ENCODE data around the gene MDM4. TPM values are rescaled to one million over a fixed set of nuclear protein-coding genes. Genes with fewer than 3 reads are reported as not detected.

The MDM4 gene
- total RNA-seq, 4 donors from 2014 or later, result 13.2 to 62.8 (median 23.8) TPM

DNA sequence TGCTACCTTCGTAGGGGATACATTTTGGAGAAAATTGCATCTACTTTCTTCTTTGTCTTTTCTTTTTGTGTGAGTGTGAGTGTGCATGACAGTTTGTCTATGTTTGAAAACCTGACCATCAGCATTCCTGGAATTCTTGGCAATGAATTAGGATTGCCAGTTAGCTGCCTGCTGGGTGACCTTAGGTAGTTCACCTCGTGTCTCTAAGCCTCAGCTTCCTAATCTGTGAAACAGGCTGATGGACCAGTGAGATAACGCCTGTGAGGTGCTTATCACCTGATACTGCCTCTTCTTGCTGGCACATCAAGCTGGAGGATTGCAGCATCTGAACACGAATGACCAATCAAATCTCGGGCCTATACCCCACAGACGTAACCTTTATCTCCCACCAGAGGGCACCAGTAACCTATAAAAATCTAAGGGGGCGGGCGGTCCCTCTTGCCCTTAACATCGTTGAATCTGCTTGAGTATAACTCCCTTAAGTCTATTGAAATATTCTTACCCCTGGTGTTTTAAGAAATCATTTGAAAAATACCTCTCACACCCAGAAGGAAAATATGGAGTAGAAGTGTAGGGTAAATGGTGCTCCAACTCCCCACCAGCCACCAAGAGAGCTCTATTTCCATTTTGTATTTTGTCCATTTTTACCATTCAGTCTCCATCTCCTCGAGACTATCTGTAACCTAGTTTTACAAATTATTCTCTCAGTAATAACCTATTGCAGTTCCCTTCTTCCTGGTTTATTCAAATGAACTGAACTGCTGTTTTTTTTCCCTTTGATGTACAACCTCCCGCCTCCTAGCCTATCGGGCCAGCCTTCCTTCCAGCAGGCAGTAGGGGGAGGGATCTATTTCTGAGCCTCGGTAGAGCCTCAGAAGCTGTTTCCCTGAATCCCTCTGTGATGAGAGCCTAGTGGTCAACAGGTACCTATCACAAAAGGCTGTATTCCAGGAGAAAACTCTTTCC, 49.7 kb downstream of the MDM4 start:
- TF ChIP-seq, protein P1, sequence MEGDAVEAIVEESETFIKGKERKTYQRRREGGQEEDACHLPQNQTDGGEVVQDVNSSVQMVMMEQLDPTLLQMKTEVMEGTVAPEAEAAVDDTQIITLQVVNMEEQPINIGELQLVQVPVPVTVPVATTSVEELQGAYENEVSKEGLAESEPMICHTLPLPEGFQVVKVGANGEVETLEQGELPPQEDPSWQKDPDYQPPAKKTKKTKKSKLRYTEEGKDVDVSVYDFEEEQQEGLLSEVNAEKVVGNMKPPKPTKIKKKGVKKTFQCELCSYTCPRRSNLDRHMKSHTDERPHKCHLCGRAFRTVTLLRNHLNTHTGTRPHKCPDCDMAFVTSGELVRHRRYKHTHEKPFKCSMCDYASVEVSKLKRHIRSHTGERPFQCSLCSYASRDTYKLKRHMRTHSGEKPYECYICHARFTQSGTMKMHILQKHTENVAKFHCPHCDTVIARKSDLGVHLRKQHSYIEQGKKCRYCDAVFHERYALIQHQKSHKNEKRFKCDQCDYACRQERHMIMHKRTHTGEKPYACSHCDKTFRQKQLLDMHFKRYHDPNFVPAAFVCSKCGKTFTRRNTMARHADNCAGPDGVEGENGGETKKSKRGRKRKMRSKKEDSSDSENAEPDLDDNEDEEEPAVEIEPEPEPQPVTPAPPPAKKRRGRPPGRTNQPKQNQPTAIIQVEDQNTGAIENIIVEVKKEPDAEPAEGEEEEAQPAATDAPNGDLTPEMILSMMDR (IDR thresholded peaks at IDR 0.05), result peak; percentile 45 to 78 (median 70)
- no peak for TF ChIP-seq POLR2A (IDR thresholded peaks at IDR 0.05)
- H3K27me3 ChIP-seq, result no peaks in the 10 kb centered on the region
- peaks cover 0 to 27% (median 0%) of the 10 kb centered on the region in 3 donors for H3K36me3 ChIP-seq
- no peak for DNase-seq
- intact Hi-C loops (cut with DNase I), result loop anchor here (5.0 kb wide), 1 partner anchor 236 kb away; no protein-coding TSS in a partner anchor
- H3K4me3 ChIP-seq, result no peak overlapping the region
- WGBS, 2 donors, result 21 to 25% methylated on average over 11 of the region's 13 CpGs
- H3K9me3 ChIP-seq, result no peaks in the 10 kb centered on the region
- no peak overlapping the region for H3K27ac ChIP-seq
- peaks cover 0 to 25% (median 4%) of the 10 kb centered on the region in 3 donors for H3K4me1 ChIP-seq

DNA sequence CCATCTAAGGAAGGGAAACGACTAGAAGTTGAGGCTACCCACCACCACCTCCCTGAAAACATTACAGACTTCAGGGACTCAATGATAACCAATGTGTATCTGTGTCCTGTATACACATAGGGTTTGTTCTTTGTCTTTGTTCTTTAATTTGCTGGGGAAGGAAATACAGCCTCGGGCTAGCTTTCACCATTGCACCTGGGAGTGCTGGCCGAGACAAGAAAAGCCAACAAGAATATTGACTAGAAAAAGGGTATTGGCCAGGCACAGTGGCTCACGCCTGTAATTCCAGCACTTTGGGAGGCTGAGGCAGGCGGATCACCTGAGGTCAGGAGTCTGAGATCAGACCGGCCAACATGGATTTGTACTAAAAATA, 50.4 kb downstream of the MDM4 start:
- no peaks in the 10 kb centered on the region for H3K9me3 ChIP-seq
- TF ChIP-seq, protein P1 (IDR thresholded peaks at IDR 0.05), result no peak
- TF ChIP-seq POLR2A (IDR thresholded peaks at IDR 0.05), result no peak
- 85 to 91% methylated on average over 5 to 6 of the region's 6 CpGs for whole genome bisulfite sequencing, 2 donors
- DNase-seq, result no peak
- H3K27ac ChIP-seq, result peak overlapping the region in 1 of 4 donors; percentile 14
- peaks cover 0 to 25% (median 4%) of the 10 kb centered on the region in 3 donors for H3K4me1 ChIP-seq
- H3K27me3 ChIP-seq, result no peaks in the 10 kb centered on the region
- intact Hi-C loops (cut with DNase I), result loop anchor here (5.0 kb wide), 1 partner anchor 236 kb away; no protein-coding TSS in a partner anchor
- H3K4me3 ChIP-seq, result no peak overlapping the region
- H3K36me3 ChIP-seq, result peaks cover 0 to 26% (median 0%) of the 10 kb centered on the region in 3 donors

- Histone ChIP-seq H3K4me1 (peaks cover 0 to 29% (median 6%) of the 10 kb centered on the region in 3 donors), H3K4me3 (no peak overlapping the region), H3K36me3 (peaks cover 0 to 21% (median 0%) of the 10 kb centered on the region in 3 donors), H3K27me3 (no peaks in the 10 kb centered on the region), H3K27ac (peak overlapping the region in 1 of 4 donors; percentile 14), H3K9me3 (no peaks in the 10 kb centered on the region)
- TF ChIP-seq POLR2A (IDR thresholded peaks at IDR 0.05), result no peak
- TF ChIP-seq, protein P1 (IDR thresholded peaks at IDR 0.05), result no peak
- WGBS, 2 donors, result 78 to 81% methylated on average over 5 of the region's 5 CpGs
- intact Hi-C loops (cut with DNase I), result loop anchor here (5.0 kb wide), 1 partner anchor 235 kb away; no protein-coding TSS in a partner anchor
- no peak for DNase-seq
Observed at GRCh38 chr1:204567071-204567470, 50.9 kb downstream of the MDM4 start.

DNA sequence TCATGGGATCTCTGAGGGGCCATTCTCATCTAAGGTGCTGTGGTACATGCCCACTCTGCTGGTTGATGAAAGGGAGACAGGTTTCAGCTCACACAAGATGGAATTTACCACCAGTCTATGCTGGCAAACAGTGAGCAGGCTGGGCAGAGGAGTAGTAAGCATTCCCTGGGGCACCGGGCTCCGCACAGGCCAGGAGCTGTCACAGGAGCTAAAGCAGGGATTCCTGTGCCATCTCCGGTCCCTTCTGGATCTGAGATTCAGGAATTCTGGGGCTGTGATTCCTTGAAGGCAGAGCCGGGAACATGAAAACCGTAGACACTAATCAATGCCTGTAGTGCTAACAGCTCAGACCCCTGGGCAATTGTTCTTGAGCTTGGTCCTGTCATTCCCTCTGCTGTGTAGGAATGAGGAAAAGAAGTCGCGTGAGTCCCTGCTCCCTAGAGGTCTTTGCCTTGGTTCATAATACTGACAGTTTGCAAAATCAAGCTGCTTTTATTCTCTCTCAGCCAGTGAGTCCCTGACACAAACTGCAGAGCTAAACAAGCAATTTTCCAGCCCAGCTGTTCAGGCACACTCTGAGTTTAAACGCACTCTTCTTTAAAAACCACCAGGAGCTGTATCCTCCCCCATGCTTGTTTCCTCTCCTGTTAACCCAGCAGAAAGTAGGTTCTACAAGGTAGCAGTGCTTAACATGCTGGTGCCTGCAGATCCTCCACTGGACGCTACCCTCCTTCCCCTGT, 52.5 kb downstream of the MDM4 start:
- no peak for DNase-seq
- no peak for TF ChIP-seq POLR2A (IDR thresholded peaks at IDR 0.05)
- TF ChIP-seq, protein P1 (IDR thresholded peaks at IDR 0.05), result no peak
- intact Hi-C loops (cut with DNase I), result loop anchor here (5.0 kb wide), 1 partner anchor 234 kb away; no protein-coding TSS in a partner anchor
- H3K9me3 ChIP-seq, result no peaks in the 10 kb centered on the region
- peak overlapping the region in 1 of 4 donors; percentile 67 for H3K27ac ChIP-seq
- 80% methylated on average over 8 to 9 of the region's 9 CpGs for WGBS, 2 donors
- peaks cover 0 to 42% (median 9%) of the 10 kb centered on the region in 3 donors for H3K4me1 ChIP-seq
- peaks cover 0 to 5% (median 0%) of the 10 kb centered on the region in 3 donors for H3K36me3 ChIP-seq
- no peaks in the 10 kb centered on the region for H3K27me3 ChIP-seq
- no peak overlapping the region for H3K4me3 ChIP-seq

All from esophagus squamous epithelium (tissue), 5 donors.